Upper lobe of right lung (tissue), 1 donor: ENCODE measurements around the gene ASB7. TPM values are rescaled to one million over a fixed set of nuclear protein-coding genes. Genes with fewer than 3 reads are reported as not detected.
A peak's percentile ranks its signal among the peaks of the same experiment; 100 is the strongest.

ENCODE experiments used
- ATAC-seq: fragments of 200-7000 bp; cut with Tn5 transposase; one replicate; pipeline ENCODE4 v1.9.1; 2020; ENCODE audit warnings: mild to moderate bottlenecking, moderate library complexity
- DNase-seq: peaks from one replicate; pipeline ENCODE4 v3.0.0-alpha.2; 2020
- H3K27ac ChIP-seq: fragments of 200-600 bp; one replicate; pipeline ENCODE4 v1.8.0; 2022
- H3K27me3 ChIP-seq: fragments of 200-600 bp; one replicate; pipeline ENCODE4 v1.8.0; 2022; ENCODE audit warnings: mild to moderate bottlenecking
- H3K36me3 ChIP-seq: fragments of 200-600 bp; one replicate; pipeline ENCODE4 v1.8.0; 2022
- H3K4me1 ChIP-seq: fragments of 200-600 bp; one replicate; pipeline ENCODE4 v1.8.0; 2022
- H3K4me3 ChIP-seq: fragments of 200-600 bp; one replicate; pipeline ENCODE4 v1.8.0; 2022; ENCODE audit warnings: mild to moderate bottlenecking
- H3K9me3 ChIP-seq: fragments of 200-600 bp; one replicate; pipeline ENCODE4 v1.8.0; 2022
- CTCF ChIP-seq: fragments of 200-600 bp; IDR thresholded peaks from one replicate; pipeline ENCODE4 v1.8.0; 2022; ENCODE audit warnings: antibody characterized with exemption
- intact Hi-C: fragments of 100-400 bp; cut with DNase I; formaldehyde crosslinking; loops from one replicate; pipeline ENCODE4 v1.11.0; 2022
- total RNA-seq: library from RNA; stranded (reverse); fragmentation: NEBNext Ultra II Directional; extraction: Animal tissue kit (Norgen Biotek cat#: 25700); gene quantifications from one replicate; pipeline ENCODE4 v1.2.1, GENCODE V29; 2021
- donor health status: DM: no; HTN: yes; CAD: no; lungs with severe emphysema.

ASB7 gene
- total RNA-seq, 1 donor from 2014 or later: 13.1 TPM

- H3K36me3 ChIP-seq: no peaks in the 10 kb centered on the region
- intact Hi-C loops: no loop called here
- H3K4me1 ChIP-seq: peaks cover 18% of the 10 kb centered on the region
- no peaks in the 10 kb centered on the region for H3K9me3 ChIP-seq
- no peak for TF ChIP-seq CTCF
- H3K4me3 ChIP-seq: no peak overlapping the region
- DNase-seq: no peak
- H3K27me3 ChIP-seq: no peaks in the 10 kb centered on the region
- ATAC-seq: no peak
- H3K27ac ChIP-seq: no peak overlapping the region
These were observed 3.7 kb upstream of the ASB7 start for GRCh38 chr15:100598655-100599054.

- intact Hi-C loops: no loop called here
- Histone ChIP-seq H3K4me3 (peak overlapping the region; percentile 88), H3K36me3 (peaks cover 14% of the 10 kb centered on the region), H3K9me3 (no peaks in the 10 kb centered on the region), H3K4me1 (peaks cover 32% of the 10 kb centered on the region), H3K27ac (peak overlapping the region; percentile 88), H3K27me3 (no peaks in the 10 kb centered on the region)
- ATAC-seq (no peak), DNase-seq (peak; percentile 66)
- no peak for TF ChIP-seq CTCF
These were observed 1.2 kb upstream of the ASB7 start for GRCh38 chr15:100601163-100601562.

GRCh38 chr15:100601617-100602063 lies 749 bp upstream of the ASB7 start:
- DNase-seq: no peak
- no peaks in the 10 kb centered on the region for H3K27me3 ChIP-seq
- TF ChIP-seq CTCF: no peak
- intact Hi-C loops: no loop called here
- peaks cover 30% of the 10 kb centered on the region for H3K4me1 ChIP-seq
- peak overlapping the region; percentile 88 for H3K27ac ChIP-seq
- ATAC-seq: peak; percentile 3
- H3K4me3 ChIP-seq: peak overlapping the region; percentile 88
- peaks cover 14% of the 10 kb centered on the region for H3K36me3 ChIP-seq
- H3K9me3 ChIP-seq: no peaks in the 10 kb centered on the region

- Histone ChIP-seq H3K4me1 (peaks cover 29% of the 10 kb centered on the region), H3K27ac (peak overlapping the region; percentile 73), H3K9me3 (no peaks in the 10 kb centered on the region), H3K36me3 (peaks cover 17% of the 10 kb centered on the region), H3K4me3 (peak overlapping the region; percentile 88), H3K27me3 (no peaks in the 10 kb centered on the region)
- ATAC-seq (no peak), DNase-seq (no peak)
- intact Hi-C loops: no loop called here
- TF ChIP-seq CTCF: no peak
These were observed 519 bp downstream of the ASB7 start for GRCh38 chr15:100602823-100603393.

- no peak for TF ChIP-seq CTCF
- H3K27me3 ChIP-seq: no peaks in the 10 kb centered on the region
- intact Hi-C loops: no loop called here
These were observed 10.2 kb downstream of the ASB7 start for GRCh38 chr15:100612539-100612938.

GRCh38 chr15:100613208-100613607 lies 10.8 kb downstream of the ASB7 start:
- Histone ChIP-seq H3K9me3 (no peaks in the 10 kb centered on the region), H3K4me1 (no peaks in the 10 kb centered on the region), H3K36me3 (peaks cover 69% of the 10 kb centered on the region), H3K27me3 (no peaks in the 10 kb centered on the region), H3K27ac (no peak overlapping the region), H3K4me3 (no peak overlapping the region)
- intact Hi-C loops: no loop called here
- TF ChIP-seq CTCF: no peak
- DNase-seq (no peak), ATAC-seq (no peak)

More at GRCh38 chr15:100612539-100612938, 10.2 kb downstream of the ASB7 start:
- peak; percentile 36 for ATAC-seq
- H3K4me1 ChIP-seq: no peaks in the 10 kb centered on the region
- no peak overlapping the region for H3K27ac ChIP-seq
- H3K36me3 ChIP-seq: peaks cover 71% of the 10 kb centered on the region
- no peaks in the 10 kb centered on the region for H3K9me3 ChIP-seq
- DNase-seq: no peak
- no peak overlapping the region for H3K4me3 ChIP-seq
